Fibroblast of lung (primary cell): ENCODE data around the gene EMC9. TPM values are rescaled to one million over a fixed set of nuclear protein-coding genes. Genes with fewer than 3 reads are reported as not detected.

Experiments used
- DNase-seq, 2 donors: peaks; one replicate each; pipeline versions ENCODE4 v3.0.0 to v3.0.0-alpha.2; 2010; ENCODE audit warnings: low read depth in 2 of 2
- H2AFZ ChIP-seq: 2 replicates; pipeline ENCODE4 v1.5.1; 2012; ENCODE audit warnings: low read length, control low read depth, inconsistent platforms
- H3K27ac ChIP-seq: 2 replicates; pipeline ENCODE4 v1.5.1; 2011; ENCODE audit warnings: low read length, control low read depth; ENCODE audit not compliant: insufficient read depth
- H3K27me3 ChIP-seq: 2 replicates; pipeline ENCODE4 v1.5.1; 2011; ENCODE audit warnings: mild to moderate bottlenecking, low read length; ENCODE audit not compliant: control insufficient read depth, insufficient read depth
- H3K36me3 ChIP-seq: 2 replicates; pipeline ENCODE4 v1.5.1; 2011; ENCODE audit warnings: low read length; ENCODE audit not compliant: control insufficient read depth, insufficient read depth
- H3K4me1 ChIP-seq: 2 replicates; pipeline ENCODE4 v1.5.1; 2011; ENCODE audit warnings: low read length; ENCODE audit not compliant: control insufficient read depth, insufficient read depth; ENCODE audit errors: extremely low read depth
- H3K4me2 ChIP-seq: 2 replicates; pipeline ENCODE4 v1.5.1; 2011; ENCODE audit warnings: low read length, control low read depth; ENCODE audit not compliant: insufficient read depth; ENCODE audit errors: extremely low read depth
- H3K4me3 ChIP-seq, 4 experiments: fragments of 200-600 bp in 1 of 4; sonication (generic) in 1 of 4; replicated peaks in 1 of 4; 2 replicates each; pipeline ENCODE4 v1.5.1; 2011 to 2016; ENCODE audit warnings: low read length in 4 of 4, low read depth in 3 of 4, mild to moderate bottlenecking in 3 of 4, control low read depth in 2 of 4, inconsistent platforms in 1 of 4, mixed read lengths in 1 of 4; ENCODE audit not compliant: insufficient read depth in 1 of 4; ENCODE audit errors: control extremely low read depth in 1 of 4
- H3K79me2 ChIP-seq: 2 replicates; pipeline ENCODE4 v1.5.1; 2012; ENCODE audit warnings: mild to moderate bottlenecking, low read length, inconsistent platforms; ENCODE audit not compliant: control insufficient read depth, insufficient read depth
- H3K9ac ChIP-seq: 2 replicates; pipeline ENCODE4 v1.5.1; 2011; ENCODE audit warnings: mild to moderate bottlenecking, low read length, control low read depth; ENCODE audit not compliant: insufficient read depth
- H3K9me3 ChIP-seq: 2 replicates; pipeline ENCODE4 v1.5.1; 2012; ENCODE audit warnings: low read depth, low read length; ENCODE audit not compliant: control insufficient read depth, insufficient read depth
- H4K20me1 ChIP-seq: 2 replicates; pipeline ENCODE4 v1.5.1; 2011; ENCODE audit warnings: low read length; ENCODE audit not compliant: control insufficient read depth, insufficient read depth; ENCODE audit errors: extremely low read depth
- CTCF ChIP-seq, 2 donors: IDR thresholded peaks in 1 of 2; conservative IDR thresholded peaks in 1 of 2; 1 replicate in 1 of 2; 2 replicates in 1 of 2; pipeline ENCODE4 v1.5.1; 2011 to 2012; ENCODE audit warnings: low read length in 2 of 2, control low read depth in 1 of 2, inconsistent platforms in 1 of 2, low read depth in 1 of 2, mild to moderate bottlenecking in 1 of 2
- EZH2 ChIP-seq: IDR thresholded peaks from 2 replicates; pipeline ENCODE4 v1.5.1; 2012; ENCODE audit warnings: low read length, control low read depth, mild to moderate bottlenecking; ENCODE audit errors: missing control alignments
- polyA plus RNA-seq, 2 donors: library from polyadenylated mRNA; depleted of rRNA in 1 of 2; stranded (reverse) in 1 of 2; unstranded in 1 of 2; fragments of >200 nt; gene quantifications; 2 replicates each; pipeline ENCODE4 v1.2.1, GENCODE V29; 2011 to 2012; ENCODE audit warnings: missing spikeins in 1 of 2
- total RNA-seq: library from RNA; depleted of rRNA; stranded (reverse); fragments of >200 nt; gene quantifications from 2 replicates; pipeline ENCODE4 v1.2.1, GENCODE V29; 2014

The EMC9 gene
- total and polyA plus RNA-seq, 2 donors (not counting 1 experiment from before 2014, with no cell fraction given), result 6.6 to 18.0 TPM

GRCh38 chr14:24145690-24146452 lies 4.5 kb upstream of the EMC9 start:
- Histone ChIP-seq H3K9me3 (no peaks in the 10 kb centered on the region), H3K4me1 (peaks cover 10% of the 10 kb centered on the region), H3K27me3 (no peaks in the 10 kb centered on the region), H3K9ac (peak overlapping the region; percentile 69), H3K79me2 (peaks cover 35% of the 10 kb centered on the region), H4K20me1 (no peaks in the 10 kb centered on the region), H3K36me3 (peaks cover 12% of the 10 kb centered on the region), H2AFZ (peak overlapping the region; percentile 75), H3K27ac (peak overlapping the region; percentile 79), H3K4me2 (peak overlapping the region; percentile 81), H3K4me3 (peak overlapping the region; percentile 87 to 98 (median 94))
- DNase-seq, result peak in 1 of 2 donors; percentile 75
- TF ChIP-seq EZH2 (no peak), CTCF (conservative IDR thresholded peaks at IDR 0.05 in 1 of 2, IDR thresholded peaks at IDR 0.05 in 1 of 2; ENCODE audit: low read depth in 1 of 2, low read length in 2 of 2) (no peak)

- H4K20me1 ChIP-seq, result no peaks in the 10 kb centered on the region
- H3K36me3 ChIP-seq, result peaks cover 8% of the 10 kb centered on the region
- H2AFZ ChIP-seq, result no peak overlapping the region
- peaks cover 10% of the 10 kb centered on the region for H3K4me1 ChIP-seq
- DNase-seq, result no peak
- no peaks in the 10 kb centered on the region for H3K27me3 ChIP-seq
- H3K9ac ChIP-seq, result no peak overlapping the region
- TF ChIP-seq EZH2 (no peak), CTCF (conservative IDR thresholded peaks at IDR 0.05 in 1 of 2, IDR thresholded peaks at IDR 0.05 in 1 of 2; ENCODE audit: low read depth in 1 of 2, low read length in 2 of 2) (no peak)
- no peaks in the 10 kb centered on the region for H3K9me3 ChIP-seq
- H3K79me2 ChIP-seq, result peaks cover 37% of the 10 kb centered on the region
- H3K4me2 ChIP-seq, result peak overlapping the region; percentile 81
- H3K4me3 ChIP-seq, result peak overlapping the region; percentile 87 to 98 (median 94)
- no peak overlapping the region for H3K27ac ChIP-seq
Observed at GRCh38 chr14:24145219-24145618, 3.8 kb upstream of the EMC9 start.

- no peak for DNase-seq
- Histone ChIP-seq H3K9ac (no peak overlapping the region), H3K36me3 (peaks cover 4% of the 10 kb centered on the region), H3K27me3 (no peaks in the 10 kb centered on the region), H3K4me1 (peaks cover 10% of the 10 kb centered on the region), H3K79me2 (peaks cover 43% of the 10 kb centered on the region), H3K27ac (no peak overlapping the region), H4K20me1 (no peaks in the 10 kb centered on the region), H3K9me3 (no peaks in the 10 kb centered on the region), H3K4me2 (no peak overlapping the region), H3K4me3 (no peak overlapping the region), H2AFZ (no peak overlapping the region)
- no peak for TF ChIP-seq EZH2
- no peak for TF ChIP-seq CTCF (conservative IDR thresholded peaks at IDR 0.05 in 1 of 2, IDR thresholded peaks at IDR 0.05 in 1 of 2; ENCODE audit: low read depth in 1 of 2, low read length in 2 of 2)
Observed at GRCh38 chr14:24144451-24144850, 3.1 kb upstream of the EMC9 start.
